ENCODE measurements around the gene ARSK.

The ARSK gene

DNA sequence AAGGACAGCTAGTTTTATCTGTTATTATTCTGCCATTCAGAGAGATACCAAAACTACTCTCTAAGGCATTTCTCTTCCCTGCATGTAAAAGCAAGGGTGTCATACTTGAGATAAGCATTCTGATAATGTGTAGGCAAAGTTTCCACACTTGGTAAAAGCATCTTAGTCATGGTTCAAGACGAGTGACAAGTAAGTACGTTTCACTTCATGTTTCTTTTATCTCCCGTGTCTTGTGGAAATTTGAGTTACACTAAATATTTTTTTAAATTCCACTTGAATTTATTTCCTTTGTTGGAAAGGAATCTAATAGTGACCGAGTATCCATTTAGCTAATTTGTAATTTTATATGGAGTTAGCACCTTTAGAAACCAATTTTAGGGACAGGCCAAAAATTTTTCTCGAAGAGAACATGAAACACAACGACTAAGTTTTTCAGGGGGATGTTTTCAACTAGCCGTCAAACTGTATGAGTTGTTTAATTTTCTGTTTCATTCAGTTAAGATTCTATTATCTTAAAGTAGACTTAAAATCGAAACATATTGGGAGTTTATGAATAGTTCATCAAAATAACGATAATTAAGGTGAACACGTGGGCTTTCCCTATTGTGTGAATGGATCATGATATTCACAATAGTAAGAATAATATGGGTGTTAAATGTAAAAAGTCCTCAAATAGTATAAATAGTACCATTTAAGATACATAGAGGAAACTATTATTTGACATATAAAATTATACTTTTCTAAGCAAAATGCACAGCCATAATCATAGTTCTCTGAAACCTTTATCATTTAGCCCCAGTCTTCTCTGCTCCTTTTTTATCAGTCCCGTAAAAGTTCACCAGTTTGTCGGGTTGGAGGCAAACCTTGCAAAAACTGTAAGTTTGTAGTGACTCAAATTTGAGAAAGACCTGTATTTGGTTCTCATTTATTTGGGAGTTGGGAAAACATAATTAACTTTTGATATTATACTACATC is 93.3 kb downstream of the ARSK start:
- H2AFZ ChIP-seq (ENCODE audit: low read length, unreplicated experiment): no peak overlapping the region

DNA sequence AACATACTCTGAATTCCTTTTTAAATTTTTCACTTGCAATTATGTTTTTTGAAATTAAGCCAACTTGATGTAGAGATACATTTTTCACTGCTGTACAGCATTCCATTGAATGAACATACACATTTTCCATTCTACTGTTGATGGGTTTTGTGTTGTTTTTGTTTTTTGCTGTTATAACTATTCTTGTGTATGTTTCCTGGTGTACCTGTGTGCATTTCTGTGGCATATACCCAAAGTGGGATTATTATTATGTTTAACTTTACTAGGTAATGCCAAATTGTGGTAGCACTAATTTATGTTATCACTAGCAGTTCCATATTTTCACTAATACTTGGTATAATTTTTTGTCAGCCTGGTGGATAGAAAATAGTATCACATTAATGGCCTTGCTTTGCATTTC is 94.4 kb downstream of the ARSK start:
- Histone ChIP-seq H2AFZ (ENCODE audit: low read length, unreplicated experiment) (no peak overlapping the region), H3K27me3 (ENCODE audit: insufficient read depth, low read length) (no peaks in the 10 kb centered on the region), H3K27ac (ENCODE audit: low read depth, low read length) (no peak overlapping the region), H3K36me3 (ENCODE audit: insufficient read depth, low read length) (no peaks in the 10 kb centered on the region), H3K4me1 (ENCODE audit: control insufficient read depth, insufficient read depth, low read length, unreplicated experiment) (peaks cover 6% of the 10 kb centered on the region), H3K4me3 (ENCODE audit: low read depth, low read length) (no peak overlapping the region), H3K79me2 (ENCODE audit: control insufficient read depth, insufficient read depth, low read length, unreplicated experiment) (no peaks in the 10 kb centered on the region)

More for the DNA sequence above, 93.3 kb downstream of the ARSK start:
- Histone ChIP-seq H3K27ac (ENCODE audit: low read depth, low read length) (peak overlapping the region; percentile 17; the same call in 1 of the 2 replicates), H3K79me2 (ENCODE audit: control insufficient read depth, insufficient read depth, low read length, unreplicated experiment) (no peaks in the 10 kb centered on the region), H3K27me3 (ENCODE audit: insufficient read depth, low read length) (no peaks in the 10 kb centered on the region), H3K36me3 (ENCODE audit: insufficient read depth, low read length) (no peaks in the 10 kb centered on the region), H3K4me3 (ENCODE audit: low read depth, low read length) (peak overlapping the region; percentile 83), H3K4me1 (ENCODE audit: control insufficient read depth, insufficient read depth, low read length, unreplicated experiment) (peaks cover 10% of the 10 kb centered on the region)

DNA sequence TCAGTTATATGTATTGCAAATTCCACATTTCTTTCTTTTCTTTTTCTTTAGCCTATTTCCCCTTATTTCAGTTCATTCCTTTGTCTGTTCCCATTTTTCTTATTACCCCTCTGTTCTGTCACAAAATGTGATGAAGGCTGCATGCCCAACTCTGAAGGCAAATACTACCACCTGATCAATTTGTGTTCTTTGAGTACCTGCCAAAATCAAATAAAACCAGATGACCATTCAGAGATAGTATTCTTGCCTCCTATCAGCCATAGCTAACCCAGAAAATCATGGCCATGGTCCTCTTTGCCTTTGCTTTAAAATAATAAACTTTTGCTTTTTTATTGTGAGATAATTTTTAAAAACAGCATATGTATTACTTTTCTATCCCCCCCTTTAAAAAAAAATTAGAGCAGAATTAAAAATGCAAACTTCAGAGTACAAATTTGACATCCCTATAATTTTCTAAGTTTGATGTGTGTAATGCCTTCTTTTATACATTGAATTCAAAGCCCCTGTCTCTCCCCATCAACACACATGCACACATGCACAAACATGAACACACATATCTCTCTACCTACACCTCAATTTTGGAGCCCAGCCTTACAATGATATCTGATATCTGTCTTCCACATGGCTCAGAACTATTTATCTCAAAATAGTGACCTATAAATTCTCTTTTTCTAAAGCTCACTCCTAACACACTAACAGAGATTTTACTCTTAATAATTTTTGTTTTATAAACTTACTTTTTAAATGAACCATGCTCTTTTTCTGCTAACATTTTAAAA is 95.1 kb downstream of the ARSK start:
- Histone ChIP-seq H3K27ac (ENCODE audit: low read depth, low read length) (no peak overlapping the region), H3K27me3 (ENCODE audit: insufficient read depth, low read length) (no peaks in the 10 kb centered on the region), H3K79me2 (ENCODE audit: control insufficient read depth, insufficient read depth, low read length, unreplicated experiment) (no peaks in the 10 kb centered on the region), H2AFZ (ENCODE audit: low read length, unreplicated experiment) (no peak overlapping the region), H3K4me3 (ENCODE audit: low read depth, low read length) (no peak overlapping the region), H3K4me1 (ENCODE audit: control insufficient read depth, insufficient read depth, low read length, unreplicated experiment) (peaks cover 6% of the 10 kb centered on the region), H3K36me3 (ENCODE audit: insufficient read depth, low read length) (no peaks in the 10 kb centered on the region)

DNA sequence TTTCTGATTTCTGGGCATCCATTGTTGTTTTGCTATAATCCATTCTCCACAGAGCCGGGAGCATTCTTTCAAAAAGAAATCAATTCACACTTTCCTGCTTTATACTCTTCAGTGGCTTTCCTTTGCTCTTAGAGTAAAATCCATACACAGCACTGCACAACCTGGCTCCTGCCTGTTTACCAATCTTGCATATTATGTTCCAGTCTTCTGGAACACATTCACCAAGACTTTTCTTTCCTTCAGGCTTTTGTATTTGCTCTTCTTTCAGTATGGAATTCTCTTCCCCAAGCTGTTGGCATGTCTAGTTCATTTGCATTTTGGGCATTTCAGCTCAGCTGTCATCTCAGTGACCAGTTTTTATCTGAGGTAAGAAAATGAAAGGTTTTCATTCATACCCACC is 97.9 kb downstream of the ARSK start:
- Histone ChIP-seq H3K79me2 (ENCODE audit: control insufficient read depth, insufficient read depth, low read length, unreplicated experiment) (no peaks in the 10 kb centered on the region), H3K27me3 (ENCODE audit: insufficient read depth, low read length) (no peaks in the 10 kb centered on the region), H3K27ac (ENCODE audit: low read depth, low read length) (no peak overlapping the region), H2AFZ (ENCODE audit: low read length, unreplicated experiment) (no peak overlapping the region), H3K4me3 (ENCODE audit: low read depth, low read length) (no peak overlapping the region), H3K4me1 (ENCODE audit: control insufficient read depth, insufficient read depth, low read length, unreplicated experiment) (peaks cover 3% of the 10 kb centered on the region), H3K36me3 (ENCODE audit: insufficient read depth, low read length) (no peaks in the 10 kb centered on the region)

DNA sequence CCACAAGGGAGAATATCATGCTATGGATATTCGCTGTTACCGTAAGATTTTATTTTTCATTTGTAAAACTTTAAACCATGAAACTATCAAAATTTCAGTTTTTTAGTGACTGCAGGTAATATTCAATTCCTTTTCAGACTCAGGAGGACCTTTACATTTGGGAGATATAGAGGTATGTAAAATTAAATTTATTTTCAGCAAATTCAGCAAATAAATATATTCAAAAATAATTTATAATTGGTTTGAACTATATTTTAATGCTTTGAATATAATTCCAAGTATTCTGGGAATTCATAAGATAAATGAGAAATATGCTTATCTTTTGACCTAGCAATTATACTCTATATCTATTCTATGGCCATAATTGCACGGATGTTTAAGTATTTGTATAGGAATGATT is 99.3 kb downstream of the ARSK start:
- Histone ChIP-seq H3K4me1 (ENCODE audit: control insufficient read depth, insufficient read depth, low read length, unreplicated experiment) (no peaks in the 10 kb centered on the region), H2AFZ (ENCODE audit: low read length, unreplicated experiment) (no peak overlapping the region), H3K27me3 (ENCODE audit: insufficient read depth, low read length) (no peaks in the 10 kb centered on the region), H3K36me3 (ENCODE audit: insufficient read depth, low read length) (no peaks in the 10 kb centered on the region), H3K79me2 (ENCODE audit: control insufficient read depth, insufficient read depth, low read length, unreplicated experiment) (no peaks in the 10 kb centered on the region), H3K27ac (ENCODE audit: low read depth, low read length) (no peak overlapping the region), H3K4me3 (ENCODE audit: low read depth, low read length) (no peak overlapping the region)

Measured in ACC112 (cell line).